ENCODE results near the gene CA10. TPM values are rescaled to one million over a fixed set of nuclear protein-coding genes. Genes with fewer than 3 reads are reported as not detected.

The CA10 gene
- total RNA-seq, 3 donors from 2014 or later = 0.46 to 1.2 (median 0.64) TPM

DNA sequence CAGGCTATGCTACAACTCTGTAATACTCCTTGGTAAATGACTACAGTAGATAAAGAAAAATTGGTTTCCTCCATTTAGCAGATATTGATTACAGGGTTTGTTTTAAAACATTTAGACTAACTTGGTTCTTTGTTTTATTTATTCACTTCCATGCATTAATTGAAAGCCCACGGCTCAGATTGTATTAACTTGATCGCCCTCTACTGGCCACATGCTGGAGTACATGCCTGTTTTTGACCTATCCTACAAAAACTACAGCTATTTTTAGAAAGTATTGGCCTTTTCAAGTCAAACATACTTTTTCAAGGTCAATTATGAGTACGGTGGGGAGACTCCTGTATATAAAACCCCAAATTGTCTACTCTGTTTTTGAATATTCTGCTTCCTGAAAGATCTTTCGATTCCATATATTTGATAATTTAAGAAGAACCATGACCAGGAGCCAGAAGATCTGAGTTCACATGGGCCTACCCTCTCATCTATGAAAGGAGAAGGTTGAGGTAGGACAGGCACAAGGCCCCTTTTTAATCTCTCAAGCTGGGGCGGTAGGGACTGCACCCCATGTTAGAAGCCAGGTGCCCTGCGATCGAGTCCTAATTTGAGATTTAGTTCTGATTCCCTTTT is 51.8 kb downstream of the CA10 start:
- DNase-seq = peak in 2 of 3 donors; percentile 26 to 78

DNA sequence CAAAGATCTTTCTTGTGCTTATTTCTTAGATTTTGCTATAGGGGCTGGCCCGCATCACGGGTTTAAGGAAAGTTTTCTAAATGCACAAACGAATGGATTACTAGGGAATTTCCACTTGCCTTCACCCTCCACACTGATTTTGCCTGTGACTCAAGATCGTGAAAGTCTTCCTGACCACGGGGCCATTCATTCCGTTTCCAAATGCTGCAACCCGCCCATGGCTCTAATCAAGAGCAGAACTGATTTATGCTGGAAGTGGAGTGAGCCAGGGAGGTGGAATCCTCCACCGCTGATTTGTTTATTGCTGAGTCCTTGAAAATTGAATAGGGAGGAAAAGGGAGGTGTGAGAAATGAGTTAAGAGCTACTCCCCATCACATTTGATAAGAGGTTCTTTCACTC is 52.4 kb downstream of the CA10 start:
- intact Hi-C loops (cut with DNase I, micrococcal nuclease) = loop anchor here in 1 of 2 donors (5.0 kb wide), 1 partner anchor 244 kb away; no protein-coding TSS in a partner anchor
- no peaks in the 10 kb centered on the region for H3K4me1 ChIP-seq (ENCODE audit: low read depth)
- no peak overlapping the region for H3K4me3 ChIP-seq
- TF ChIP-seq, protein P1, sequence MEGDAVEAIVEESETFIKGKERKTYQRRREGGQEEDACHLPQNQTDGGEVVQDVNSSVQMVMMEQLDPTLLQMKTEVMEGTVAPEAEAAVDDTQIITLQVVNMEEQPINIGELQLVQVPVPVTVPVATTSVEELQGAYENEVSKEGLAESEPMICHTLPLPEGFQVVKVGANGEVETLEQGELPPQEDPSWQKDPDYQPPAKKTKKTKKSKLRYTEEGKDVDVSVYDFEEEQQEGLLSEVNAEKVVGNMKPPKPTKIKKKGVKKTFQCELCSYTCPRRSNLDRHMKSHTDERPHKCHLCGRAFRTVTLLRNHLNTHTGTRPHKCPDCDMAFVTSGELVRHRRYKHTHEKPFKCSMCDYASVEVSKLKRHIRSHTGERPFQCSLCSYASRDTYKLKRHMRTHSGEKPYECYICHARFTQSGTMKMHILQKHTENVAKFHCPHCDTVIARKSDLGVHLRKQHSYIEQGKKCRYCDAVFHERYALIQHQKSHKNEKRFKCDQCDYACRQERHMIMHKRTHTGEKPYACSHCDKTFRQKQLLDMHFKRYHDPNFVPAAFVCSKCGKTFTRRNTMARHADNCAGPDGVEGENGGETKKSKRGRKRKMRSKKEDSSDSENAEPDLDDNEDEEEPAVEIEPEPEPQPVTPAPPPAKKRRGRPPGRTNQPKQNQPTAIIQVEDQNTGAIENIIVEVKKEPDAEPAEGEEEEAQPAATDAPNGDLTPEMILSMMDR (IDR thresholded peaks at IDR 0.05) = no peak
- ATAC-seq (no peak), DNase-seq (no peak)
- H3K36me3 ChIP-seq (ENCODE audit: low read depth) = no peaks in the 10 kb centered on the region
- no peaks in the 10 kb centered on the region for H3K9me3 ChIP-seq

More for the DNA sequence above, 51.8 kb downstream of the CA10 start:
- Histone ChIP-seq H3K9me3 (no peaks in the 10 kb centered on the region), H3K36me3 (ENCODE audit: low read depth) (no peaks in the 10 kb centered on the region), H3K4me1 (ENCODE audit: low read depth) (no peaks in the 10 kb centered on the region), H3K4me3 (no peak overlapping the region)
- intact Hi-C loops (cut with DNase I, micrococcal nuclease) = loop anchor here in 1 of 2 donors (5.0 kb wide), 1 partner anchor 244 kb away; no protein-coding TSS in a partner anchor
- TF ChIP-seq, protein P1 (IDR thresholded peaks at IDR 0.05) = peak; percentile 61
- ATAC-seq = peak; percentile 56

DNA sequence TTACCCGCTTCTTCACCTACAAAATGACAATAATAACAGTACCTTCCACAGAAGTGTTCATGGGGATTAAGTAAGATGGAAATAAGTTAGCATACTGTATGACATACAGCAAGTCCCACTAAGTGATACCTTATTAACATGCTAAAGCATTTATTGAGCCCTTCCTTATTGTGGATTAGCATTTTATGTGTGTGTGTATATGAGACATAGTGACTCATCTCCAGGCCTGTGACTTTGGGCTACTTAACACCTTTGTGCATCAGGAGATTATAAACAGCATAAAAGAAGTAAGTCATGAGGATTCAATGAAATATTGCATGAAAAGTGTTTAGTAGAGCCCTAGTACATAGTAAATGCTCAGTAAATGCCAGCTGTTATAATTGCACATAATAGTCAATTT is 52.9 kb downstream of the CA10 start:
- intact Hi-C loops (cut with DNase I, micrococcal nuclease) = loop anchor here in 1 of 2 donors (5.0 kb wide), 1 partner anchor 243 kb away; no protein-coding TSS in a partner anchor
- ATAC-seq = no peak
- no peaks in the 10 kb centered on the region for H3K36me3 ChIP-seq (ENCODE audit: low read depth)

DNA sequence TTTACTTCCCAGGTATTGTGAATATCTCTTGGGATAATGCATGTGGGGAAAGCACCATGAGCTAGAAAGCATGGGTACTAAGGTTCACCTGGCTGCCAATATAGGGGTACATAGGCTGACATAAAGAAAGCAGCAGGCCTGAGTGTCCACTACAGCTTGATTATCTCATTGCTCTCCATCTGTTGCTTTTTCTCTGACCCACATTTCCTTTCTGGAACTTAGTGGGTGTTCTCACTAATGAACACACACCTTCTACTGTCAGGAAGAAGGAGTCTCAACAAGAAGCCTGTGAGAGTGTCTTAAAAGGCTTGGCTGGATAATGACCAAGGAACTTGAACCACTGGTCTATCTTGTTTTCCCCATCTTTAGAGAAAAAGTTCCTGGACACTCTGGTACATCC is 62.5 kb downstream of the CA10 start:
- no peaks in the 10 kb centered on the region for H3K4me1 ChIP-seq (ENCODE audit: low read depth)
- DNase-seq = no peak
- intact Hi-C loops (cut with DNase I, micrococcal nuclease) = no loop called here

More for the DNA sequence above, 52.9 kb downstream of the CA10 start:
- DNase-seq = no peak
- H3K4me1 ChIP-seq (ENCODE audit: low read depth) = no peaks in the 10 kb centered on the region
- H3K4me3 ChIP-seq = no peak overlapping the region
- TF ChIP-seq, protein P1 (IDR thresholded peaks at IDR 0.05) = no peak
- no peaks in the 10 kb centered on the region for H3K9me3 ChIP-seq

DNA sequence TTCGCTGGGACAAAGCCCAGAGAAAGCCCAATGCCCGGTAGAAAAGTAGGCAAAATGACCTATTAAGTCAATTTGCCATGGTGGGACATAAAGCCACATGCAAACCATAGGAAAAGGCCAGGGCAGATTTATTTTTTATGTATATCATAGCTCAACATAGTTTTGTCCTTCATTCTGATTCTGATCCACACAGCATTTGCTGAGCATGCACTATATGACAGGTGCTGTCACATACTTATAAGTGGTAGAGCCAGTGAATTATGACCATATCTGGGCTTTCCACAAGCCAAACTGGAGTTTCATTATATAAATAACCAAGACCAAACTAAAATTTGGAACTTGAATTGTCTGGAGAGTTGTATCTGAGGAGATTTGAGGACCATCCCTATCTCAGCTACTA is 74.3 kb downstream of the CA10 start:
- DNase-seq = no peak
- Histone ChIP-seq H3K4me1 (ENCODE audit: low read depth) (no peaks in the 10 kb centered on the region), H3K4me3 (no peak overlapping the region), H3K9me3 (no peaks in the 10 kb centered on the region), H3K36me3 (ENCODE audit: low read depth) (no peaks in the 10 kb centered on the region)
- ATAC-seq = no peak
- TF ChIP-seq, protein P1 (IDR thresholded peaks at IDR 0.05) = no peak
- intact Hi-C loops (cut with DNase I, micrococcal nuclease) = no loop called here

More for the DNA sequence above, 62.5 kb downstream of the CA10 start:
- no peaks in the 10 kb centered on the region for H3K36me3 ChIP-seq (ENCODE audit: low read depth)
- TF ChIP-seq, protein P1 (IDR thresholded peaks at IDR 0.05) = no peak
- ATAC-seq = no peak
- H3K9me3 ChIP-seq = no peaks in the 10 kb centered on the region
- no peak overlapping the region for H3K4me3 ChIP-seq
